ENCODE results near the gene MAP2K2. TPM values are rescaled to one million over a fixed set of nuclear protein-coding genes. Genes with fewer than 3 reads are reported as not detected.

MAP2K2 gene
- polyA plus RNA-seq, 3 donors, result 77.1 to 97.2 (median 79.0) TPM

DNA sequence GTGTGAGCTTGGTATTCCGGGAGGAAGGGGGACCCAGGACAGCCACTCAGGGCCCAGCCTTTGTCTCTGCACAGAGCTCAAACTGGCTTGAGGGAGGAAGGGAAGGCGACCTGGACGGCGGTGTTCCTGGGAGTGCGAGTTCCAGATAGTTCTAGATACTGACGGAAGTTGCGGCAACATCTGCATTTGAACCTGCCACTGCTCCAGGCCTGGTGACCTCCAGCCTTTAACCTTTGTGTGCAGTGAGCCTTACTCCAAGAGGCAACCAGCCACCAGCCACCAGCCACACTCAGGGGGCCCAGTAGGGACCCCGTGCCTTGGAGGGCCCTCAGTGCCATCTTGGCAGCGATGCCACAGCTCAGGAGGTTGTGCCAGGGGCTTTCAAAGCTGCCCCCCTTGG, 41.8 kb downstream of the MAP2K2 start:
- no peak for DNase-seq (ENCODE audit: low read depth in 3 of 3, low spot score in 2 of 3)

GRCh38 chr19:4081441-4082129, 42.3 kb downstream of the MAP2K2 start:
- no peak for DNase-seq (ENCODE audit: low read depth in 3 of 3, low spot score in 2 of 3)

- DNase-seq (ENCODE audit: low read depth in 3 of 3, low spot score in 2 of 3), result no peak
Measured at GRCh38 chr19:4080473-4080872, 43.4 kb downstream of the MAP2K2 start.

- DNase-seq (ENCODE audit: low read depth in 3 of 3, low spot score in 2 of 3), result no peak
Measured at GRCh38 chr19:4077800-4078684, 45.9 kb downstream of the MAP2K2 start.

GRCh38 chr19:4077007-4077374, 46.9 kb downstream of the MAP2K2 start:
- no peak for DNase-seq (ENCODE audit: low read depth in 3 of 3, low spot score in 2 of 3)

- DNase-seq (ENCODE audit: low read depth in 3 of 3, low spot score in 2 of 3), result no peak
Measured at GRCh38 chr19:4075373-4075772, 48.5 kb downstream of the MAP2K2 start.

GRCh38 chr19:4071610-4072009, 52.3 kb downstream of the MAP2K2 start:
- DNase-seq (ENCODE audit: low read depth in 3 of 3, low spot score in 2 of 3), result no peak

DNA sequence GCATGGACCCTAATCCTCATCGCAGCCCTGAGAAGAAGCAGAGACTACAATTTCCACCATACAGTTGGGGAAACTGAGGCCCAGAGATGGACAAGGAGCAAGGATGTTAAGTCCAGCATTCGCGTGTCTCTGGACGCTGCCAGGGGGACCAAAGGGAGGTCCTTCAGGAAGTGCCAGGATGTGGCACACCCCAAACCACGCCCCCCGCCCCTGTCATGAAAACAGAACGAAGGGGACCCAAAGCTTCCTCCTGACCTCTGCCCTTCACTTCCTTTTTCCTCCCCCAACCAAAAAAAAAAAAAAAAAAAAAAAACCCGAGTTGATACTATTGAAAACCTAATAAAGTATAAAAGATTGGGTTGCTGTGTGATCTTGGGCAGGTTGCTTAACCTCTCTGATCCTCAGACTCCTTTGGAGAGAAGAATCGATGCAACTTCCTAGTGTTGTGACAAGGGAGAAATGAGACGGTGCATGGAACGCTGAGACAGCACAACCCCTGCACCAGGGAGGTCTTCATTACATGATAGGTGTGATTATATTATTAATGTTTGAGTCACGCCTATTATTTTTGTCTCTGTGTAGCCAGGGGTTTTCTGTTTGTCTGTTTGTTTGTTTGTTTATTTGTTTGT, 54.5 kb downstream of the MAP2K2 start:
- DNase-seq (ENCODE audit: low read depth in 3 of 3, low spot score in 2 of 3), result no peak

DNA sequence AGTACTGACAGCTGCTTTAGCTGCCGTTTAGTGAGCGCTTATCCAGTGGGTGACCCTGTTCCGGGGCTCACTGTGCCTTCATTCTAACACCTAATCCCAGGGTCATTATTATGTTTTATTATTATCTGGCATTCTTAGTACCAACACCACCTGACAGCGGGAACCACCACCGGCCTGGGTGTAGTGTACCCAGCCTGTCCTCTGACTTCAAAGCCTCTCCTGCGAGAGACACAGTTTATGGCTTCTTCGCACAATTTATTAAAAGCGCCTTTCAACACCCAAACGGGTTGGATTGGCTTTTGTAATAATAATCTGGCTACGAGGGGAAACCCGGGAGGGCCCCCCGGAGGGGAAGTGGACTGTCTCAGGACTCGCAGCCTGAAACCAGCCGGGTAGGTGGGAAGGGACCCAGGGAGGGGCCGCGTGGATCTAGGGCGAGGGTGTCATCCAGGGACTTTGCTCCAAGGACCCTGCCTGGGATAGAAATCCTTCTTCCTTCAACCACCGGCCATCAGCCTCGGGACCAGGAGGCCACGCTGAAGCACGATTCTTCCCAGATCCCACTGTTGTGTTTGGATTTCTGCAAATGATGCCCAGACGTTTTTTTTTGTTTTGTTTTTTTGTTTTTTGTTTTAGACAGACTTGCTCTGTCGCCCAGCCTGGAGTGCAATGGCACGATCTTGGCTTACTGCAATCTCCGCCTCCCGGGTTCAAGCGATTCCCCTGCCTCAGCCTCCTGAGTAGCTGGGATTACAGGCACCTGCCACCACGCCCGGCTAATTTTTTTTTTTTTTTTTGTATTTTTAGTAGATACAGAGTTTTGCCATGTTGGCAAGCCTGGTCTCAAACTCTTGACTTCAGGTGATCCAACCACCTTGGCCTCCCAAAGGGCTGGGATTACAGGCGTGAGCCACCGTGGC, 55.6 kb downstream of the MAP2K2 start:
- no peak for DNase-seq (ENCODE audit: low read depth in 3 of 3, low spot score in 2 of 3)

GRCh38 chr19:4067396-4068046, 56.4 kb downstream of the MAP2K2 start:
- no peak for DNase-seq (ENCODE audit: low read depth in 3 of 3, low spot score in 2 of 3)

DNA sequence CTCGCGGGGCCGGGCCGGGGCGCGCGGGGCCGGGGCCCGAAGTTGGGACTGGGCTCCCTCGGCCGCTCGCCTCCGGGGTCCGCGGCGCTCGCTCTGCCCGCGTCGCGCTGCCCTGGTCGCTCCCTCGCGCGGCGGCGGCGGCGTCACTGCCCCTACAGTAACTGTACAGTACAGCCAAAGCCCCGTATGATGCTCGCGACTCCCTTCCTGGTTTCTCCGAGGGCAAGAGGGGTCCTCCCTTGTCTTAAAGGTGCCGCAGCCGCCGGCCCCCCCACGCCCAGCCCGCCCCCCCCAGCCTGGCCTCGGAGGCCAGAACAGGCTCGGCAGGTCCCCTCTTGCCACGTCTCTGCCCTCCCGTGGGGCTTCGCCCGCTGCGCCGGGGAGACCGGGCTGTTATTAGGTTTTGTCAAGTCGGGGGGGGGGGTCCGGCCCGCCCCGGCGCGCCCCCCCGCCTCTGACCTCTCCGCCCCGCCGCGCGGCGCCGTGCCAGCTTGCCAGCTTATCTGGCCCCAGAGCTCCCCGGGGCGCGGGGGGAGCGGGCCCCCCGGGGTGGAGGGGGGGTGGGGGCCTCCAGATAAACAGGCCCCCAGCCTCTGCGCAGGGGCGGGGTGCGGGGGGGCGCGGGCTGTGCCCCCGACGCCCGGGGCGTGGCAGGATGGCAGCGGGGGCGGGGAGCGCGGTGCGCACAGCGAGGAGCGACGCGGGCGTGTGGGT, 57.1 kb downstream of the MAP2K2 start, which contains the start of gene ZBTB7A:
TSS of gene ZBTB7A (minus strand) at position 218 of the 714 bp plus-strand sequence. CDS start 11,667 bp downstream, outside the sequence.
- no peak for DNase-seq (ENCODE audit: low read depth in 3 of 3, low spot score in 2 of 3)

DNA sequence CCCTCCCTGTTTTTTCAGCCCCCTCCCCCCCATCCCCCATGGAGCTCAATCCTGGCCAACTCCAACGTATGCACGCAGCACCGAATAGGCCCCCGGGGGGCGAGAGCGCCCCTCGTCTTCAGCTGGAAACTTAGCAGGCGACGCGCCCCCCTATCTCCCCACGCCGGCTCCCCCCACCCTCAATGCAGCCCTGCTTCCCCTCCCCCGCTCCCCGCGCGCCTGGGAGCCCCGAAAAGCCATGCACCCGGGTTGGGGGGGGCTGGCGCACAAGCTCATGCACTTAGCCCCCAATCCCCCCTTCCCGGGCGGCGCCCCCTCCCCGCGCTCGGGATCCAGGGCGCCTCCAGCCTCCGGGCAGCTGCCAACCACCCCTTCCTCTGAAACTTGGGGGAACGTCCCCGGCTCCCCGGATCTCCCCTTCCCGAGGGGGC, 57.7 kb downstream of the MAP2K2 start:
- no peak for DNase-seq (ENCODE audit: low read depth in 3 of 3, low spot score in 2 of 3)

GRCh38 chr19:4065430-4066175, 58.3 kb downstream of the MAP2K2 start:
- peak; percentile 80 to 87 (median 86) for DNase-seq (ENCODE audit: low read depth in 3 of 3, low spot score in 2 of 3)

DNA sequence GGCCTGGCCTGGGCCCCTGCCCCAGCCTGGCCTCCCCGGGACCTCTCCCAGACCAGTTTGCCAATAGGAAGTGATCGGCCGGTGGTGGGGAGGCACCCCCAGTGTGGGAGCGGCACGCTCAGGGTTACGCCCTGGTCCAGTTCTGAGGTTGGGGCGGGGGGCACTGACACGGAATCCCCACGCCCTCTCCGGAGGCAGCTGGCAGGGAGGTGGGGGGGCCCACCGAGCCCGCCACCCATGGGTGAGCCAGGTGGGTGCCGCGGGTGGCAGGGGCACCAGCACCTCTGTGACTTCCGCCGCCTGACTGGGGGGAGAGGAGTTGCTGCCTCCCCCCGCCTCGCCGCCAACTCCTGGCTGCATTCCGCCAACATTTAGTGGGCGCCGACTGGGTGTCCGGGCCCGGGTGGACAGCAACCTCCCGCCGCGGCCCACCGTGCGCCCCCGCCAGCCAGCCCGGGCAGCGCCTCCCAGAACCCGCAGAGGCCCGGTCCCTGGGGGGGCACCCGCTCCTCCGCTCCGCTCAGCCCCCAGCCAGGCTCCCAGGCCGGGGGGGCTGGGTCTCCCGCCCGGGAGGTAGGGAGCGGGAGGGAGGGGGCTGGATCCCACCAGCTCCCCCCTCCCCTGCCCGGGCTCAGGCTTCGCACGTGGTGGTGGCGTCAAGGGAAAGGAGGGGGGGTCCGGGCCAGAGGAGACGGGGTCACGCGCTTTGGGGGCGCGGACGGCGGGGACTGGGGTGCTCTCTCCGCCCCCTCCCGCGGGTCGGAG, 59.2 kb downstream of the MAP2K2 start:
- no peak for DNase-seq (ENCODE audit: low read depth in 3 of 3, low spot score in 2 of 3)

GRCh38 chr19:4064149-4064495, 59.8 kb downstream of the MAP2K2 start:
- no peak for DNase-seq (ENCODE audit: low read depth in 3 of 3, low spot score in 2 of 3)

- DNase-seq (ENCODE audit: low read depth in 3 of 3, low spot score in 2 of 3), result no peak
Measured at GRCh38 chr19:4063369-4064148, 60.4 kb downstream of the MAP2K2 start.
